SK-N-MC (cell line): ENCODE measurements around the gene IFFO2.

ENCODE experiments used
- EZH2 ChIP-seq: fragments of 200-600 bp; sonication (generic); IDR thresholded peaks from one replicate; pipeline ENCODE4 v1.6.1; 2017; ENCODE audit warnings: antibody characterized with exemption
- POLR2AphosphoS5 ChIP-seq: IDR thresholded peaks from 2 replicates; pipeline ENCODE4 v1.6.1; 2012; ENCODE audit warnings: mild to moderate bottlenecking, low read depth, low read length, borderline replicate concordance

DNA sequence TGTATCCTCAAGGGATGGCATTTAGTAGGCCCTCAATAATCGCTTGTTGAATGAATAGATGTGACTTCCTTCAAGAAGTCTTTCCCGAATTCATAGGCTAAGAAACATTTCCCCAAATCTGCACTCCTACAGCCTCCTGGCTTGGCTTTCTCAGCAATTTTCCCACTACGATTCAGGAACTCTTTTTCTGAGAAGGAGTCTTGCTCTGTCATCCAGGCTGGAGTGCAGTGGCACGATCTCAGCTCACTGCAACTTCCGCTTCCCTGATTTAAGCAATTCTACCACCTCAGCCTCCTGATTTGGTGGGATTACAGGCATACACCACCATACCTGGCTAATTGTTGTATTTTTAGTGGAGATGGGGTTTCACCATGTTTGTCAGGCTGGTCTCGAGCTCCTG lies 37.9 kb upstream of the IFFO2 start:
- TF ChIP-seq EZH2 (no peak), POLR2AphosphoS5 (no peak)
